Chondrocyte (in vitro differentiated cells): ENCODE results near the gene RAB38. TPM values are rescaled to one million over a fixed set of nuclear protein-coding genes. Genes with fewer than 3 reads are reported as not detected.
A peak's percentile ranks its signal among the peaks of the same experiment; 100 is the strongest.

Source experiments
- DNase-seq: peaks from one replicate; pipeline ENCODE4 v3.0.0; 2021; ENCODE audit warnings: mixed read lengths, low spot score
- H3K27ac Mint-ChIP-seq: one replicate; pipeline ENCODE4 v1.8.0; 2021; ENCODE audit warnings: mild to moderate bottlenecking, moderate library complexity, mixed read lengths; ENCODE audit not compliant: unreplicated experiment
- H3K27me3 Mint-ChIP-seq: 2 replicates; pipeline ENCODE4 v1.8.0; 2021; ENCODE audit warnings: low read depth, mixed read lengths
- H3K36me3 Mint-ChIP-seq: 2 replicates; pipeline ENCODE4 v1.8.0; 2021; ENCODE audit warnings: low read depth, mixed read lengths
- H3K4me1 Mint-ChIP-seq: 2 replicates; pipeline ENCODE4 v1.8.0; 2021; ENCODE audit warnings: low read depth, mild to moderate bottlenecking, mixed read lengths
- H3K4me3 Mint-ChIP-seq: one replicate; pipeline ENCODE4 v1.8.0; 2021; ENCODE audit warnings: mild to moderate bottlenecking, moderate library complexity, mixed read lengths; ENCODE audit not compliant: unreplicated experiment
- H3K9me3 Mint-ChIP-seq: 2 replicates; pipeline ENCODE4 v1.8.0; 2021; ENCODE audit warnings: low read depth, mixed read lengths
- CTCF ChIP-seq: fragments of 200-600 bp; sonication (generic); IDR thresholded peaks from 2 replicates; pipeline ENCODE4 v1.5.0; 2021; ENCODE audit warnings: antibody characterized with exemption, mild to moderate bottlenecking, moderate library complexity
- total RNA-seq: library from RNA; stranded (reverse); gene quantifications from 3 replicates; pipeline ENCODE4 v1.2.1, GENCODE V29; 2021

RAB38 gene
- total RNA-seq, 1 donor from 2014 or later: not detected

- Mint-ChIP-seq H3K9me3 (no peaks in the 10 kb centered on the region), H3K4me1 (no peaks in the 10 kb centered on the region), H3K27me3 (peaks cover 12% of the 10 kb centered on the region), H3K4me3 (no peak overlapping the region), H3K27ac (no peak overlapping the region), H3K36me3 (no peaks in the 10 kb centered on the region)
- no peak for DNase-seq
- TF ChIP-seq CTCF: no peak
These were observed 7.4 kb downstream of the RAB38 start for GRCh38 chr11:88167853-88168252.

GRCh38 chr11:88164806-88165585 is 10.2 kb downstream of the RAB38 start:
- Mint-ChIP-seq H3K9me3 (peaks cover 7% of the 10 kb centered on the region), H3K36me3 (peaks cover 2% of the 10 kb centered on the region), H3K27me3 (peaks cover 13% of the 10 kb centered on the region), H3K27ac (no peak overlapping the region), H3K4me1 (no peaks in the 10 kb centered on the region), H3K4me3 (no peak overlapping the region)
- no peak for DNase-seq
- peak; percentile 21 for TF ChIP-seq CTCF

- Mint-ChIP-seq H3K36me3 (peaks cover 2% of the 10 kb centered on the region), H3K4me3 (no peak overlapping the region)
These were observed 10.9 kb downstream of the RAB38 start for GRCh38 chr11:88164320-88164719.

DNA sequence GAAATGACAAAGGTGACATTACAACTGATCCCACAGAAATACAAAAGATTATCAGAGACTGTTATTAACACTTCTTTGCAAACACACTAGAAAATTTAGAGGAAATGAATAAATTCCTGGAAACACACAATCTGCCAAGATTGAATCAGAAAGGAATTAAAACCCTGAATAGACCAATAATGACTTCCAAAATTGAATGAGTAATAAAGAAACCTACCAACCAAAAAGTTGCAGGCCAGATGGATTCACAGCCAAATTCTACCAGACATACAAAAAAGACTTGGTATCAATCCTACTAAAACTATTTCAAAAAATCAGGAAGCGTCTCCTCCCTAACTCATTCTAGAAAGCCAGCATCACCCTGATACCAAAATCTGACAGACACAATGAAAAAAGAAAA is 17.2 kb downstream of the RAB38 start:
- peaks cover 2% of the 10 kb centered on the region for H3K36me3 Mint-ChIP-seq
- no peak for TF ChIP-seq CTCF
- no peak overlapping the region for H3K27ac Mint-ChIP-seq
- no peaks in the 10 kb centered on the region for H3K4me1 Mint-ChIP-seq
- DNase-seq: no peak
- H3K27me3 Mint-ChIP-seq: peaks cover 7% of the 10 kb centered on the region
- peaks cover 33% of the 10 kb centered on the region for H3K9me3 Mint-ChIP-seq
- H3K4me3 Mint-ChIP-seq: no peak overlapping the region

More at GRCh38 chr11:88164320-88164719, 10.9 kb downstream of the RAB38 start:
- no peak for TF ChIP-seq CTCF
- peaks cover 13% of the 10 kb centered on the region for H3K27me3 Mint-ChIP-seq
- H3K4me1 Mint-ChIP-seq: no peaks in the 10 kb centered on the region
- DNase-seq: no peak
- H3K27ac Mint-ChIP-seq: no peak overlapping the region
- peaks cover 13% of the 10 kb centered on the region for H3K9me3 Mint-ChIP-seq

DNA sequence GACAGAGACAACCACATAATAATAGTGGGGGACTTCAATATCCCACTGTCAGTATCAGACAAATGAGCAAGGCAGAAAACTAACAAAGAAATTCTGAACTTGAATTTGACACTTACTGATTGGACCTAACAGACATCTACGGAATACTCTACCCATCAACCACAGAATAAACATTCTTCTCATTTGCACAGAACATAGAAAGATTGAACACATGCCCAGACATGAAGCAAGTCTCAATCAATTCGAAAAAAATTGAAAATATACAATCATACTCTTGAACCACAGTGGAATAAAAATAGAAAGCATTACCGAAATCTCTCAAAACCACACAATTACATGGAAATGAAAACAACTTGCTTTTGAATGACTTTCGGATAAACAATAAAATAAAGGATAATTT is 17.9 kb downstream of the RAB38 start:
- Mint-ChIP-seq H3K36me3 (peaks cover 2% of the 10 kb centered on the region), H3K27ac (no peak overlapping the region), H3K9me3 (peaks cover 33% of the 10 kb centered on the region), H3K4me3 (no peak overlapping the region), H3K27me3 (peaks cover 7% of the 10 kb centered on the region), H3K4me1 (no peaks in the 10 kb centered on the region)
- no peak for DNase-seq
- TF ChIP-seq CTCF: no peak
